ENCODE measurements around the gene IL20RB. TPM values are rescaled to one million over a fixed set of nuclear protein-coding genes. Genes with fewer than 3 reads are reported as not detected.
"Not testable (repeated sequence)": the region's sequence is repeated elsewhere in the genome, so short reads cannot be mapped to it uniquely, and the experiment has no call there.

The IL20RB gene
- polyA plus RNA-seq, 3 donors: 0.20 to 0.53 (median 0.46) TPM

DNA sequence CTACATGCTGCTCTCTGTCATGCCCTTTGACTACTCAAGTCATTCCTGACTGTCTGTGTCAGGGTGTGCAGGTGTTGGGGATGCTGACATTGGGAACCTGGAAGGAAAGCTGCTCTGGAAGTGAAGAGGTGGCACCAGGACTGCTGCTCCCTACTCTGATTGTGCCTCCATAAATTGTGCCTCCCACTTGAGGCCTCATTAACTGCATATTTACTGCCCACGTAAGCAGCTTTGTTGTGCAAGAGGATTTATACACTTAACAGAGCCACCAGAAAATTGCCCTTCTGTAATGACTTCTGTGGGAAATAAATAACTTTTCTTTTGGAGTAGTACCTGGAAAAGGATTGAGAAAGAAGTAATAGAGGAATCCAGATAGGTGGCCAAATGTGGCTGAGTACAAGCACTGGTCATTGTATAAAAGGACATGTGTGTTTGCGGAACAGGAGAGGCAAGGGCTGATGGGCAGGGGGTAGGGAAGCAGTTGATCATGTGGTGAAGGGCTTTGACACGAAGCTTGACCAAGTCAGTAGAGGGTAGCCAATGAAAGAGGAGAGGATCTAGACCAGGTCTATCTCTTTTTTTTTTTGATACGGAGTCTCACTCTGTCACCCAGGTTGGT, 24.8 kb downstream of the IL20RB start:
- DNase-seq (ENCODE audit: low read depth in 3 of 3, low spot score in 2 of 3): peak in 1 of 3 donors; percentile 39

DNA sequence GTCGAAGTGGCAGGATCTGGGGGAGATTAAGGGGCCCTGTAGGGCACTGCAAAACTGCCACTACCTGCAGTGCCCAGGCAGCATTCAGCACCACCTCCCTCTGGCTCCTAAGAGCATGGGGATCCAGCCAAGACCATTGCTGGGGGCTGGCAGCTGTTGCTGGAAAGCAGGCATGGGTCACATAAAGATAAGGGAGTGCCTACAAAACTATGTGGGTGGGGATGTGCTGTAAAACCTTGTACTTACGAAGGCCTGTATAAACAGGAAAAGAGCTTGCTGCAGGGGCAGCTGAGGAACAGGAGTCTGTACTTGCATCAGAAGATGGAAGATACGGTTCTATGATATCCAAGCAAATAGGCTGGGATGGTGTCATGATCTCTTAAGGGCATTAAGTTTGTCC, 27.1 kb downstream of the IL20RB start:
- DNase-seq (ENCODE audit: low read depth in 3 of 3, low spot score in 2 of 3): no peak

DNA sequence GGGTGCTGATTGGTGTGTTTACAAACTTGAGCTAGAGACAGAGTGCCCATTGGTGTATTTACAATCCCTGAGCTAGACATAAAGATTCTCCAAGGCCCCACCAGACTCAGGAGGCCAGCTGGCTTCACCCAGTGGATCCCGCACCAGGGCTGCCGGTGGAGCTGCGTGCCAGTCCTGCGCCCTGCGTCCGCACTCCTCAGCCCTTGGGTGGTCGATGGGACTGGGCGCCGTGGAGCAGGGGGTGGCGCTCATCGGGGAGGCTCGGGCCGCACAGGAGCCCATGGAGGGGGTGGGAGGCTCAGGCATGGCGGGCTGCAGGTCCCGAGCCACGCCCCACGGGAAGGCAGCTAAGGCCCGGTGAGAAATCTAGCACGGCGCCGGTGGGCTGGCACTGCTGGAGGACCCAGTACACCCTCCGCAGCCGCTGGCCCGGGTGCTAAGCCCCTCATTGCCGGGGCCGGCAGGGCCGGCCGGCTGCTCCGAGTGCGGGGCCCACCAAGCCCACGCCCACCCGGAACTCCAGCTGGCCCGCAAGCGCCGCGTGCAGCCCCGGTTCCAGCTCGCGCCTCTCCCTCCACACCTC, 29.7 kb downstream of the IL20RB start:
- not testable (repeated sequence) for DNase-seq (ENCODE audit: low read depth in 3 of 3, low spot score in 2 of 3)

DNA sequence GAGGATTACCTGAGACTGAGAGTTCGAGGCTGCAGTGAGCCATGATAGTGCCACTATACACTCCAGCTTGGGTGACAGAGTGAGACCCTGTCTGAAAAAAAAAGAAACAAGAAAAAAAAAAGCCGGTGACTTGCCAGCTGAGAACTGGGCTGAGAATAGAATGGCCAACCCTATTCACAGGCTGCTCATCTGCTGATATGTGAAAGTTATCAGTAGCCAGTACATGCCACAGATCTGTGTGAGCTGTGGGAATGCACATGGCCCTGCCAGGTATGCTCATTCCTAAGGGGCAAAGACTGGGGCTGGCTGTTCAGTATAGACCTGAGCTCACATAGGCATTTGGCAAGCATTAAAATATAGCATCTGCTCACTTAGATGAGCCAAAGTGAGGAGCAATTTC, 30.9 kb downstream of the IL20RB start:
- no peak for DNase-seq (ENCODE audit: low read depth in 3 of 3, low spot score in 2 of 3)

DNA sequence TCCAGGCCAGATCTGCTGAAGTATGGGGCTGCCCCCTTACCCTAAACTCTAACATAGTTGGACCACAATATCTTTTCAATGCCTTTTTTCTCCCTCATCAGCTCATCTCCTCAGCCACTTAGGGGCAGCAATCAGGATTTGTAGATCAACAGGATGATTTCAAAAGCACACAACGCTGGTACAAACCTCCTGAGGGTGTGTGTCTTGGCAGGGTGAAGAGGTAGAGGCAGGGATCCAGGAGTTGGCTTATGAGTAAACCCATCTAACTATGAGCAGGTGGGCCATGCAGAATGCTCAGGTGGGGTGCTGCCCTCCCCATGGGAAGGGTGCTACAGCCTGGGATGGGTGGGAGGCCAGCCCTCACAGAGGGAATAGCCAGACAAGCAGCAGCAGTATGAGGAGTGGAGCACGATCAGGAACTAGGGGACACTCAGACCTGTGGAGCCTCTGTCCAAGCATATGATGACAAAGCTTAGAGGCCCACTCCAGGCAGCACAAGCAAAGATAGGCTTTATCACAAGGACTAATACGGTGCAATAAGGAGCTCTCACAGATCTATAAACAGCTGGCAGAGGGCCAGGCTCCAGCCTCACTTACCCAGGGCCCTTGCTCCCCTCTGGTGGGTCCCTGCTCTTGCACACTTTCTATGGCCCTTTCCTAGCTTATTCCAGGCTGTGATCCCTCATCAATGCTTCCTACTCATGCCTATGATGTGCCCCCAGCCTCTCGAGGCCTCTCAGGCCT, 32.2 kb downstream of the IL20RB start:
- DNase-seq (ENCODE audit: low read depth in 3 of 3, low spot score in 2 of 3): no peak

DNA sequence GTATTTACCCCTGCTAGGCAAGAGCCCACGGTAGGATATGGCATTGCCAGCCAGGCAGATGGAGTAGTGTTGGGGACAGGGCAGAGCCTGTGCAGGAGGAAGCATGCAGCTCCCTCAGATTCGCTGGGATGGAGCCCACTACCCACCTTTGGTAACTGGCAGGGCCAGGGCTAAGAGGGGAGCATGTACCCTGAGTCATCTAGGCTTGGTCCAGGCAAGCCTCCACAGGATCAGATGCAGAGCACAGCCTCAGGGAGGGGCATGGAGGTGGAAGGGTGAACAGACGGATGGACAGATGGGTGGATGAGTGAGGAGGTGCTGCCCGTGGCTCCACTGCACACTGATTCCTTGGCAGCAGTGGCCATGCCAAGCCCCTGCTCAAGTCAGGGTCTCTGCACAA, 33.0 kb downstream of the IL20RB start:
- no peak for DNase-seq (ENCODE audit: low read depth in 3 of 3, low spot score in 2 of 3)

DNA sequence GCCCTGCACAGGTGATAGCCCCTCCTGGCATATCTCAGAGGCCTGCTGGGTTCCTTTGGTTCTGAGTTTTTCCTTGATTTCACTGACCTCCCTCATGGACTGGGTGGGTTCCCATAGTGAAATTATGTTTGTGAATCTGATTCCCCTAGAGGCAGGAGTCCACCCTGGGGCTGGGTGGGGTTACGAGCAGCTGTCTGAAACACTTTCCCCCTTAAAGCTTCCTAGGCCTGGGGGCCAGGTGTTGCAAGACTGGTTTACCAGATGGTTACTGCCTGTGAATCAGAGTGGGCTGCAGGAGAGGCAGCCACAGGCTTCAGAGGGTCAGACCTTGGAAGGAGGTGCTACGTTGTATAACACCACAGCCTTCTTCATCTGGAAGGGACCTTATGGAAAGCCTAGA, 34.3 kb downstream of the IL20RB start:
- DNase-seq (ENCODE audit: low read depth in 3 of 3, low spot score in 2 of 3): no peak

DNA sequence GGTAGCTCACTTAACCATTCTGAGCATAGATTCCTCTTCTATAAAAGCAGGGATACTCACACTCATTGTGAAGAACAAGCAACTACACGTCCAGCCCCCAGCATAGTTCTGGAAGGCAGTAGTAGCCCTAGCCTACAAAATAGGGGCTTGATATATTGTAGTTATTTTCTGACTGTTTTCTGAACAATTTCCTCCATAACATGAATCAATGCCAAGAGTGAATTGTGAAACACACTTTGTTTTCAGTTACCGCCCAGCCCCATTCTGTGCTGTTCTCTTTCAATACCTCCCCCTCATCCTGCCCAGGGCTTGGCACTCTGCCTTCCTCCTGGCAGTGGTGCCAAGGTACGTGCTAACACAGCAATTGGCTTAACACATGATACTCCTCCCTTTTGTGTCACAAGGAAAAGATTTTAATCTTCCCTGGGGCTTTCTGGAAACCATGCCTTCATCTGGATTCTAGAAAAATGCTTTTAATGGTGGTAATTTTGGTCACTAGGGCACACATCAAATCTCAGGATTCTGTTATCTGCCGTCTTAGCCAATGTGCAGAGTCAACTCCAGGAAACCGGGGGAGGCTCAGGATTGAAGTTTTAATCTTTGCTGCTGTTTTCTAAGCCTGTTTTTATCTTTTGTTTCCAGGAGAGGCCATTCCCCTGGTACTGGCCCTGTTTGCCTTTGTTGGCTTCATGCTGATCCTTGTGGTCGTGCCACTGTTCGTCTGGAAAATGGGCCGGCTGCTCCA, 37.2 kb downstream of the IL20RB start:
- no peak for DNase-seq (ENCODE audit: low read depth in 3 of 3, low spot score in 2 of 3)

DNA sequence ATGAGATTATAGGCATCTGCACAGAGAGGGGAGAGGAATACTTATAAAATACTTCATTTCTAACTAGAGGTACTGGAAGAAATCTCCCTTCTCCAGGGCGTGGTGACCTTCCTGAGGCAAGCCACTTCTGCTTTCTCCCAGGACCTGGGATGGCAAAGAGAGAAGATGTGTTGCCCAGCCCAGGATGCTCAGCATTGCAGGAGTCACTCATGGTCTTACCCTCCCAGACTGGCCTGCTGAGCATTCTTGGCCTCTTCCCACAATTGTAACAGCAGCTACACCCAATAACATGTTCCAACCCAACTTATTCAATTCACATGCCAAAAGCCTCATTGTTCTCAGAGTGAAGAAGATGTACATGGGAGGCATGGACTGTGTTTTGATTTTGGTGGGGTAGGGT, 37.9 kb downstream of the IL20RB start:
- no peak for DNase-seq (ENCODE audit: low read depth in 3 of 3, low spot score in 2 of 3)

DNA sequence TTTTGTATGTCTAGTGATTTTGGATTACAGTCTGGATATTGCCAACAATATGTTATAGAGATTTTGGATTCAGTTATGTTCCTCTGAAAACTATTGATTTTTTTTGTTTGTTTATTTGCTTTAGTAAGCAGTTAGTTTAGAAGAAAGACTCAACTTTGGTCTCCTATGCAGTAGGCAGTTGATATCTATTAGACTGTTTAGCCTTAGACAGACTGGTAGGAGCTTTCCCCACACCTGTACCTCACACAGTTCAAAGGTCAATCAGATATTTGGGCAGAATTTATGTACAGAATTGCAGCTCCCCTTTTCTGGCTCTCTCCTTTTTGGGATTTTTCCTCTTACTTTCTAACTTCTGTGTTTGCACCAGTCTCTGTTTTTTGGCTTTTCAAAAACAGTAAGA, 42.3 kb downstream of the IL20RB start:
- DNase-seq (ENCODE audit: low read depth in 3 of 3, low spot score in 2 of 3): no peak

DNA sequence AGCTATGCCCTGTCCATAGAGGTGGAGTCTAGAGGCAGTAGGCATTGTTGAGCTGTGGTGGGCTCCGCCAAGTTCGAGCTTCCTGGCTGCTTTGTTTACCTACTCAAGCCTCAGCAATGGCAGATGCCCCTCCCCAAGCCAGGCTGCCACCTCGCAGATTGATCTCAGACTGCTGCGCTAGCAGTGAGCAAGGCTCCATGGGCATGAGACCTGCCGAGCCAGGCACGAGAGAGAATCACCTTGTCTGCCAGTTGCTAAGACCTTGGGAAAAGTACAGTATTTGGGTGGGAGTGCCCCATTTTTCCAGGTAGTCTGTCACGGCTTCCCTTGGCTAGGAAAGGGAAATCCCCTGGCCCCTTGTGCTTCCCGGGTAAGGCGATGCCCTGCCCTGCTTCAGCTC, 49.6 kb downstream of the IL20RB start:
- not testable (repeated sequence) for DNase-seq (ENCODE audit: low read depth in 3 of 3, low spot score in 2 of 3)

DNA sequence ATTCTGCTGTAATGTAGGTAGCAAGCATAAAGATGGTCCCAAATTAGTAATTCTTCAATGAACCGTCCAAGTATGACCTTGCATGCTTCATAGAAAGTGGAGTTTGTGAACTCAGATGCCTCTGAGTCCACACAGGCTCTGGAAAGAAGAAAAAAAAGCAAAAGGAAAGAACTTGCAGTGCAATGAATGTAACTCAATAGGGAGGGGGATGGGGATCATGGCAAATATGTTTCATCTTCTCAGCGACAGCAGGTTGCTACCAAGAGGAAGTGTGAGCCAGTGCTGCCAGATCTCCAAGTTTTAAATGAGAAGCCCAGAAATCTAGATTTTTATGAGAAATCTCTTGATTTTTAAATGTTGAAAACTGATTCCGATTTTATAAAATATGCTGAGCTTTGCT, 50.3 kb downstream of the IL20RB start:
- DNase-seq (ENCODE audit: low read depth in 3 of 3, low spot score in 2 of 3): no peak

DNA sequence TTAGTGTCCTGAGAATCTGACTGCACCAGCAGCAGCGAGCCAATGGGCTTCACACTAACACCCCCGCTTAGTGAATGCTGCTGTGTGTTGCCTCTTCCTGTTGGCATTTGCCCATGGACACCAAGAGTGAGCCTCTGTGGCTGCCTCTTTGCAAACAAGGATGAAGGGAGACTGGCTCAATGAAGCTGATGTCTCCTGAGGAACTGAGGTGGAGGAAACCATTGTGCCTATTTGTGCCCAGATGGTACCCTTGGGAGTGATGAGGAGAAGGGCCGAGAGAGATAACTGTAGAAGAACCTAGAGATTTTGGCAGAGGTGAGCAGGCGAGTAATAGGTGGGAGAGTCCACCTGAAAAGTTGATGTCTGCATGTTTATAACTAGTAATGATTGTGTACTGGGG, 51.2 kb downstream of the IL20RB start:
- DNase-seq (ENCODE audit: low read depth in 3 of 3, low spot score in 2 of 3): no peak

DNA sequence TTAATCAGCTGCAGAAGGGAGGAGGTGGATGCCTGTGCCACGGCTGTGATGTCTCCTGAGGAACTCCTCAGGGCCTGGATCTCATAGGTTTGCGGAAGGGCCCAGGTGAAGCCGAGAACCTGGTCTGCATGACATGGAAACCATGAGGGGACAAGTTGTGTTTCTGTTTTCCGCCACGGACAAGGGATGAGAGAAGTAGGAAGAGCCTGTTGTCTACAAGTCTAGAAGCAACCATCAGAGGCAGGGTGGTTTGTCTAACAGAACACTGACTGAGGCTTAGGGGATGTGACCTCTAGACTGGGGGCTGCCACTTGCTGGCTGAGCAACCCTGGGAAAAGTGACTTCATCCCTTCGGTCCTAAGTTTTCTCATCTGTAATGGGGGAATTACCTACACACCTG, 52.4 kb downstream of the IL20RB start:
- DNase-seq (ENCODE audit: low read depth in 3 of 3, low spot score in 2 of 3): no peak

DNA sequence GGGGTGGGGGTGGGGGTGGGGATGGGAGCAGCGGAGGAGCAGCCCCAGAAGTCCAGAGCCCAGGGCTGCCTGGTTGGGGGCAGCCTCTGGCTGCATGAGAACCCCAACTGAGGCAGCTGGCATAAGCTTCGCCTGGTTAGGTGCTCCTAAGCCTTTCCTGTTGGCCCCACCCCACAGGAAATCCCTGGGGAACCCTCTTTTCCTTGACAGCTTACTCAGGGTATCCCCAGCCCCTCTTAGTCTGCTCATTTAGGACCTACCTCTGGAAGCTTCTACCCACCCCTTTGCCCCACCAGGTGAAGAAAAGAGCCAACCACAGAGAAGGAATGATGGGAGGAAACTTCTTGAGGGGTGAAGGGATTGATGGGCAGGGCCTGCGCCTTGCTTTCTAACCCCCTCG, 53.4 kb downstream of the IL20RB start:
- DNase-seq (ENCODE audit: low read depth in 3 of 3, low spot score in 2 of 3): no peak

DNA sequence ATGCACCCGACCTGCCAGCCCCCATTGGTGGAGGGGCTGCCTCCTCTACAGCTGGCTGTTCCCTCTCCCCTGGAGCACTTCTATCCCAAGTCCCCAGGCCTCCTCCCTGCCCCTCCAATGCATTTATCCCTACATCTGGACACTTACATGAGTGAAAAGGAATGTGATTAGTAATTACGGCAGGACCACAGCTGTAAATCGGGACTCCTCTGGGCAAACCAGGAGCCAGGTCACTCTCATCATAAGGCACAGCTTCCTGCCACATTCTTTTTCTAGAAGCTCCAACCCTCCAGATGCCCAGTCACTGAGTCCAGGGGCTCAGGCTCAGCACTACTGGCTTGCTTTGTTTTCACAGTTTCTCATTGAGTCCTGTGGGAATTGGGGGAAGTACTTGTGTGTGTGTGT, 54.3 kb downstream of the IL20RB start:
- no peak for DNase-seq (ENCODE audit: low read depth in 3 of 3, low spot score in 2 of 3)

DNA sequence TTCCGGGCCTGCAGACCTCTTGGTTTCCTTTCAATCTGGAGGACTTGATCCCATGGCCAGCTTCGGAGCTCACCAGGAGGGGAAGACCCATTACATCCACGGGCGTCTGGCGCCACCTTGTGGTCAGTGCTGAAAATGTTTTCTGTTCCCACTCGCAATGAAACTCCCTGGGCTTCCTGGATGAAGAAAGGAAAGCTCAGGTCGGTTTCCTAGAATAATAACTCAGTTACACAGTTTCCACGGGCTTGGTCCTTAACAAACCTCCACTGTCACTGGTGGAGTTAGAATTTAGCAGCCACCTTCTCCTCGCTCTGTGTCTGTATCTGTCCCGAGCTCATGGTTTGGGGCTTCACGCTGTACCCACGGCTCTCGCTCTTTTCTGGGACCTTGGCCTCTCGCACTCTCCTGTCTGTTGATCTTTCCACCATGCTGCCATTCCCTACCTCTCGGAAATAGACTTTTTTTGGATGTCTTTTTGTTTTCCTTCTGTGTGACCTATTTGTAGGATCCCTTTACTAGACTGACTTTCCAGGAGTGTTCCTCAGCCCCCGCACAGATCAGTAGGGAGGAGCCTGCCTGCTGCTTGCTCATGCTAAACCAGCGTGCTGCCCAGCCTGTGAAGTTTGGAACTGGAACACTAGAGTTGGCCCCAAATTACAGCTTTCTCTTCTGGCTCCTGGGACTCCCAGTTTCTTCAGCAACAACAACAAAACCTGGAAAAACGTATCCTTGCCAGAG, 56.3 kb downstream of the IL20RB start:
- DNase-seq (ENCODE audit: low read depth in 3 of 3, low spot score in 2 of 3): peak; percentile 79 to 88 (median 84)

DNA sequence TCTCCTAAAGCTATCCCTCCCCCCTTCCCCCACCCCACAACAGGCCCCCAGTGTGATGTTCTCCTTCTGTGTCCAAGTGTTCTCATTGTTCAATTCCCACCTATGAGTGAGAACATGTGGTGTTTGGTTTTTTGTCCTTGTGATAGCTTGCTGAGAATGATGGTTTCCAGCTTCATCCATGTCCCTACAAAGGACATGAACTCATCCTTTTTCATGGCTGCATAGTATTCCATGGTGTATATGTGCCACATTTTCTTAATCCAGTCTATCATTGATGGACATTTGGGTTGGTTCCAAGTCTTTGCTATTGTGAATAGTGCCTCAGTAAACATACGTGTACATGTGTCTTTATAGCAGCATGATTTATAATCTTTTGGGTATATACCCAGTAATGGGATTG, 59.5 kb downstream of the IL20RB start:
- DNase-seq (ENCODE audit: low read depth in 3 of 3, low spot score in 2 of 3): not testable (repeated sequence)

DNA sequence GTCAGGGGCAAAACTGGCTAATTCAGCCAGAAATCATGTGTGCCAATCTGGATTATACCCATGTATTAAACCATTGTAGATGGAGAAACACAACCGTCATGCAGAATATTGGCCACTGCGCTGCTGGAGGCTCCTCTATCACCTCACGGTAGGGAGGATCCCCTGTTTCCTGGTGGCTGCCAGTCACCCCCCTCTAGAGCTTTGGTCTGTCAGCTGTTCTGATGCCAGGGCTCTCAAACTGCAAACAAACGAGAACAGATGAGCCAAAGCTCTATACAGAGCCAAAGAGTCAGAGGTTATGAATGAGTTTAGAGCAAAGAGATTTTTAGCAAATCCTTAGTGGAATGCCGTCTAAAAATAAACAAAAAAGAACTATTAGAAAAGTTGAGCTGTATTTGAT, 62.5 kb downstream of the IL20RB start:
- DNase-seq (ENCODE audit: low read depth in 3 of 3, low spot score in 2 of 3): no peak

DNA sequence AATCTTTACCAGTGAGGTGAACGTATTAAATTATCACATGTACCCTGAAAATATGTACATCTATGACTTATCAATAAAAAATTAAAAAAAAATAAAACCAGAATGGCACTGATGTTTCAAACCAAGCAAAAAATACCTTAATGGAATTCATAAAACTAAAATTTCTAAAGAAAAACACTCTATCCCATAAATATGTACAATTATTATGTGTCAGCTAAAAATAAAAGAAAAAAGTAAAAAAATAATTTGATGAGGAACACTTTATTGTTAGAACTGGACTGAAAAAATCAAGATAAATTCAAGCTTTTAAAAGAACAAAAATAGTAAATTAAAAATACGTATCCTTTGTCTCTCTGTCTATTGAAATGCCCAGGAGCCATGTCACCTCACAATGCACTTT, 63.1 kb downstream of the IL20RB start:
- no peak for DNase-seq (ENCODE audit: low read depth in 3 of 3, low spot score in 2 of 3)

DNA sequence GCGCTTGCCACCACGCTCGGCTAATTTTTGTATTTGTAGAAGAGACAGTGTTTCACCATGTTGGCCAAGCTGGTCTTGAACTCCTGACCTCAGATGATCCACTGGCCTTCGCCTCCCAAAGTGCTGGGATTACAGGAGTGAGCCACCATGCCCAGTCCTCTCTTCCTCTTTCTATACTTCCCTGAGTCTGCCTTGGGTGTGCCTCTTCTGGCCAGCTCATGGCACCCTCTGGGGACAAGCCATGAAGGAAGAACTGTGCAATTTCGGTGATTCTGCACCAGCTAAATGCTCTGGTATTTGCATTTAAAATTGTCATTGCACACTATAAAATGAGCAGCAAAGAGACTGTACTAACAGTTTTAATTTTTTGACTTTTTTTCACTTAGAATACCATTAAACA, 66.6 kb downstream of the IL20RB start:
- no peak for DNase-seq (ENCODE audit: low read depth in 3 of 3, low spot score in 2 of 3)

All from right renal cortex interstitium (tissue), 3 donors.